Tibial nerve (tissue), 3 donors: ENCODE results near the gene NUDT9.

ENCODE experiments used
- CTCF ChIP-seq, 5 experiments: fragments of 200-600 bp in 3 of 5; fragments of 450-650 bp in 2 of 5; sonication (generic) in 3 of 5; IDR thresholded peaks; one replicate each; pipeline ENCODE4 v1.5.1; 2016 to 2019; ENCODE audit warnings: antibody characterized with exemption in 5 of 5, mild to moderate bottlenecking in 3 of 5, moderate library complexity in 2 of 5
- POLR2A ChIP-seq, 2 donors: fragments of 450-650 bp; IDR thresholded peaks; one replicate each; pipeline ENCODE4 v1.6.1; 2017; ENCODE audit warnings: antibody characterized with exemption in 2 of 2, mild to moderate bottlenecking in 2 of 2, moderate library complexity in 2 of 2

- TF ChIP-seq POLR2A (IDR thresholded peaks at IDR 0.05) (no peak), CTCF (IDR thresholded peaks at IDR 0.05) (no peak)
Observed at GRCh38 chr4:87469390-87469789, 47.0 kb downstream of the NUDT9 start.
